Non-pigmented ciliary epithelial cell (primary cell): ENCODE data around the gene TAGLN.
"Not testable (repeated sequence)": the region's sequence is repeated elsewhere in the genome, so short reads cannot be mapped to it uniquely, and the experiment has no call there.

Experiments
- DNase-seq: peaks from one replicate; pipeline ENCODE4 v3.0.0-alpha.2; 2010; ENCODE audit warnings: low read depth

Gene TAGLN

GRCh38 chr11:117195761-117196160 lies 3.4 kb upstream of the TAGLN start:
- DNase-seq: no peak

DNA sequence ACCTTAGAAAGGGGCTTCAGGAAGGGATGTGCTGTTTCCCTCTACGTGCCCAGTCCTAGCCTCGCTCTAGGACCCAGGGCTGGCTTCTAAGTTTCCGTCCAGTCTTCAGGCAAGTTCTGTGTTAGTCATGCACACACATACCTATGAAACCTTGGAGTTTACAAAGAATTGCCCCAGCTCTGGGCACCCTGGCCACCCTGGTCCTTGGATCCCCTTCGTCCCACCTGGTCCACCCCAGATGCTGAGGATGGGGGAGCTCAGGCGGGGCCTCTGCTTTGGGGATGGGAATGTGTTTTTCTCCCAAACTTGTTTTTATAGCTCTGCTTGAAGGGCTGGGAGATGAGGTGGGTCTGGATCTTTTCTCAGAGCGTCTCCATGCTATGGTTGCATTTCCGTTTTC lies 2.2 kb upstream of the TAGLN start:
- DNase-seq: no peak

GRCh38 chr11:117197516-117198456 lies 1.4 kb upstream of the TAGLN start:
- no peak for DNase-seq

DNA sequence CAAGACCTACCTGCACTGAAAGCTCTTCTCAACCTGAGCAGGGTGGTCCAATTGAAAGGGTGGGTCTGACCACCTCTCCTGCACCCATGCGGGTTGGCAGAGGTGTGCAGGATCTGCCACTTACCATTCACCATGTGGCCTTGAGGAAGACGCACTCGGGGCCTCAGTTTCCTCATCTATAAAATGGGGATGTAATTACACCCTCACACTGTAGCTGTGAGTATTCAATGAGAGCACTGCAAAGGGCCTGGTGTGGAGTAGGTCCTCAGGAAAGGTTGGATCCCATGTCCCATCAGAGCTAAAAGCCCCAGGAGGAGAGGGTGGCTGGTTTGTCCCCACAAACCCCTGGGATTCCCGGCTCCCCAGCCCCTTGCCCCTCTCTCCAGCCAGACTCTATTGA lies 557 bp upstream of the TAGLN start:
- DNase-seq: no peak

DNA sequence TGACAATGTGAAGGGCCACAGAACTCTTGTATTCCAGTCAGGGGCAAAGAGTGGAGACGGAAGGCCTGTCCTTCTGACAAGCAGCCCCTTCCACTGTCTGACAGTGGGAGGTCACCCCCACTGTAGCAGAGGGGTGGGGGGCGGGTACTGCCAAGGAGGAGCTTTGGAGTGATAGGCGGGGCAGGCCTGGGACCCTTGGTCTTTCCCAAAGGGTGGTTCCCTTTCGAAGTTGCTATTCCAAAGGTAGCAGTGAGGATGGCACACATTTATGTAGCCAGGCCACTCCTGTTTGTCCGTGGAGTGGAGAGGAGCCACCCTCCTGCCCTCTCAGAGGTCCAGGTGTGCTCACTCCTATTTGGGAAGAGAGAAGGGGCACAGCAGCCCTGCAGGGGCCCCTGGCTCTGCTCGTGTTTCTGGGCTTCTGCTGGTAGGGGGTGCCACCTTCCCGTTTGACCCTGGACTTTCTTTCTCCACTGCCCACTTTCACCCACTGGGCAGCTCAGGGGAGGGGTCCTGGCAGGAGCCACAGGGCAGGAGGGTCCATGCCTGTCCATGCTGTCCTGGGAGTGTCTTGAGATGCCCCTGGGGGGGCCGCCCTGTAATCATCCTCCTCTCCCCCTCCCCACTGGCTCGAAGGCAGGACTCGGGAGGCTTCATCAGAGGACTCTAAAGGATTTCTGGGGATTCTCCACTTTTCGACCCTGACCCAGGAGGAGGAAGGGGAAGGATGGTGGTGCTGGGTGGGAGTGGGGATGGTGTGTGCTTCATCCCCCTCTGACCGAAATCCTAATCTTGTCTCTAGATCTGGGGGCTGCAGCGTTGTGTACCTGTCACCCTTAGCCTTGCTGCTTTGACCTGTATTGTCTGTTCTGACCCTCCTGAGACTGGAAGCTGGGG lies 994 bp downstream of the TAGLN start:
- no peak for DNase-seq

GRCh38 chr11:117200813-117201657 lies 1.9 kb downstream of the TAGLN start:
- DNase-seq: no peak

GRCh38 chr11:117201658-117202305 lies 2.6 kb downstream of the TAGLN start:
- DNase-seq: no peak

GRCh38 chr11:117202386-117203068 lies 3.4 kb downstream of the TAGLN start:
- DNase-seq: no peak

GRCh38 chr11:117203069-117203407 lies 3.9 kb downstream of the TAGLN start:
- no peak for DNase-seq

GRCh38 chr11:117204283-117205080 lies 5.3 kb downstream of the TAGLN start:
- no peak for DNase-seq

- no peak for DNase-seq
These were observed 6.1 kb downstream of the TAGLN start for GRCh38 chr11:117205211-117205818.

DNA sequence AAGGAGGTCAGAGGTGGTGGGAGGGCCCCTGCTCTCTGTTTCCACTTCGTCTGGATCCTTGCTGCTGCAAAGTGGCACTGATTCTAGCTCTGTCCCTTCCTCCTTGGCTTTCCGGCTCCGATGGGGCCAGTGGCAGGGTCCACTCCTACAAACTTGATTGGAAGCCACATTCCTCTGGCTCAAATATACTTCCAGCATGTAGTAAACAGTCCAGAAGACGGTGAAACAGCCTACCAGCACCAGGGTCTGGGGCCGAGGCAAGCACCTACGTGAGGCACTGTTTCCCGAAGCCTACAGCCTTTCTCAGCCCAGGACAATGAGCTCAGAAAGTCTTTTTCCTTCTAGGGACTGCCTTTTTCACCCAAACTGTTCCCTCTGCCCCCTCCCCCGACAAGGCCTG lies 6.9 kb downstream of the TAGLN start:
- DNase-seq: not testable (repeated sequence)

- not testable (repeated sequence) for DNase-seq
These were observed 7.7 kb downstream of the TAGLN start for GRCh38 chr11:117206859-117207258.

DNA sequence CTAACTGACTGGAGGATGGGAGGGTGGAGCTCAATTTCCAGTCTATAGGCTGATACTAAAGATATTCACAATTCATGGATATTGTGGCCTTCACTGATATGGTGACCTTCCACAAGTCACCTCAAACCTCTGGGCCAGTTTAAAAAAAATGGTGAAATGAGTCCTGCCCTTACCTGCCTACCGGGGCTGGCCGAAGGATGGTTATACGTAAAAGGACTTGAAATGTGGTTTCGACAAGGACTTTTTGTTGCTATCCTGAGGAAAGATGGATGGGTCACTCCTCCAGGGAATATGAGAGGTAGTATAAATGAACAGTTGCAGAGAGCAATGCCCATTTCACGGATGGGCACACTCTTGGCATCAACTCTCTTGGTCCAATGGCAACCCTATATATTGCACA lies 8.3 kb downstream of the TAGLN start:
- not testable (repeated sequence) for DNase-seq

- not testable (repeated sequence) for DNase-seq
These were observed 9.5 kb downstream of the TAGLN start for GRCh38 chr11:117208710-117209109.

GRCh38 chr11:117209351-117210125 lies 10.4 kb downstream of the TAGLN start:
- not testable (repeated sequence) for DNase-seq

DNA sequence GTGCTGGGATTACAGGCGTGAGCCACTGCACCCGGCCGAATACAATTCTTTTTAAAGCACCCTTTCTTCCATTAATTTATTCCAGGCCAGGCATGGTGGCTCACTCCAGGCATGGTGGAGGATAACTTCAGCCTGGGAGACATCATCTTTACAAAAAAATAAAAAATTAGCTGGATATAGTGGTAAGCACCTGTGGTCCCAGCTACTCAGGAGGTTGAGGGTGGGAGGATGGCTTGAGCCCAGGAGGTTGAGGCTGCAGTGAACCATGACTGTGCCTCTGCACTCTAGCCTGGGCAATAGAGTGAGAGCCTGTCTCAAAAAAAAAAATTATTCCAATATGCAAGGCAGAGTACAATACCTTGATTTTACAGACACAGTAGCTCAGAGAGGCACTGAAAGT lies 11.4 kb downstream of the TAGLN start:
- DNase-seq: no peak

DNA sequence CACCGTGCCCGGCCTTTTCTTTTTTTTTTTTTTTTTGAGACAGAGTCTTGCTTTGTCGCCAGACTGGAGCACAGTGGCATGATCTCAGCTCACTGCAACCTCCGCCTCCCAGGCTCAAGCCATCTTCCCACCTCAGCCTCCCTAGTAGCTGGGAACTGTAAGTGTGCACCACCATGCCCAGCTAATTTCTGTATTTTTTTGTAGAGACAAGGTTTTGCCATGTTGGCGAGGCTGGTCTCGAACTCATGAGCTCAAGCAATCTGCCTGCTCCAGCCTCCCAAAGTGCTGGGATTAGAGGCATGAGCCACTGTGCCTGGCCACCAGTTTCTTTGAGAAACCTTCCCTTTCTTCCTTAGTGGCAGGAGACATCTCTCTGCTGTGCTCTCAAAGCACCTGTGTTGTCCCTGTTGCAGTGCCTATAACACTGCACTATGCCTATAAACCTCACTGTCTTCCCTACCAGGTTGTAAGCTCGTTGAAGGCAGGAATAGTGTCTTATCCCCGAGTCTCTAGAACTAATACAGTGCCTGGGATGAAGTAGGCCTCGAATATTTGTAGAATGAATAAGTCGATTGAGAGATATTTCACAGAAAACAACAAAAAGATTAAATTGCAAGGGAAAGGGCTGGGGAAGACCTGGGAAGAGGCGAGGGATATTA lies 13.7 kb downstream of the TAGLN start:
- DNase-seq: no peak
